Fibroblast of lung (primary cell): Measurements from ENCODE around the gene WDR7.

Experiments
- CTCF ChIP-seq, 2 donors: IDR thresholded peaks in 1 of 2; conservative IDR thresholded peaks in 1 of 2; 1 replicate in 1 of 2; 2 replicates in 1 of 2; pipeline ENCODE4 v1.5.1; 2011 to 2012; ENCODE audit warnings: low read length in 2 of 2, control low read depth in 1 of 2, inconsistent platforms in 1 of 2, low read depth in 1 of 2, mild to moderate bottlenecking in 1 of 2
- EZH2 ChIP-seq: IDR thresholded peaks from 2 replicates; pipeline ENCODE4 v1.5.1; 2012; ENCODE audit warnings: low read length, control low read depth, mild to moderate bottlenecking; ENCODE audit errors: missing control alignments

GRCh38 chr18:57051657-57052044 lies 400.5 kb downstream of the WDR7 start:
- TF ChIP-seq CTCF (conservative IDR thresholded peaks at IDR 0.05 in 1 of 2, IDR thresholded peaks at IDR 0.05 in 1 of 2; ENCODE audit: low read depth in 1 of 2, low read length in 2 of 2) (no peak), EZH2 (no peak)
